ENCODE data around the gene GPC3. TPM values are rescaled to one million over a fixed set of nuclear protein-coding genes. Genes with fewer than 3 reads are reported as not detected.

The GPC3 gene
- total RNA-seq, 3 donors from 2014 or later (not counting 1 experiment from before 2014, with no cell fraction given) = not detected

DNA sequence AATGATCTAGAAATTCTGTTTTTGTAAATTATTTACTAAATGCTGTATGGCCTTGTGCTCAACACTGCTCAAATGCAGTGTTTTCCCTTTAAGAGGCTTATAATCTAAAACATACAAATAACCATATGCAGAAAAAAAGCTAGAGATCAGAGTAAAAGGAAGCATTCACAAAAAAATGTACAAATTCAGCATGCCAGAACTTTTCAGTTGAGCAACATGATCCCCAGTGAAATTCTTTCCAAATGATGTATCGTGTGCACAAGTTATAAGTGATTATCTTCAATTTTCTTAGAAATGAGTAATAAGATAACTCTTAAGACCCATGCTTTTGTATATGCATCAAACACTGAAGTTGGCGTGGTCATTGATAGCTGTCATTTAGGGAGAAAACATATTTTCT lies 5.0 kb downstream of the GPC3 start:
- no peak for DNase-seq
- intact Hi-C loops (cut with micrococcal nuclease) = no loop called here
- no CpG with 5 or more reads among the region's 2 CpGs for WGBS (ENCODE audit: insufficient coverage)
- H3K4me3 ChIP-seq (ENCODE audit: low read length) = no peak overlapping the region
- peaks cover 19 to 50% of the 10 kb centered on the region in 2 donors for H3K27me3 Mint-ChIP-seq (ENCODE audit: low read depth in 2 of 2)
- H3K36me3 ChIP-seq (ENCODE audit: control insufficient read depth, insufficient read depth, low read length) = no peaks in the 10 kb centered on the region
- H3K36me3 Mint-ChIP-seq = no peaks in the 10 kb centered on the region
- ATAC-seq = no peak
- no peaks in the 10 kb centered on the region for H3K9me3 Mint-ChIP-seq
- H3K4me1 ChIP-seq (ENCODE audit: control insufficient read depth, insufficient read depth, low read length) = peaks cover 8% of the 10 kb centered on the region
- H3K27me3 ChIP-seq (ENCODE audit: control insufficient read depth, insufficient read depth, low read length) = no peaks in the 10 kb centered on the region
- no peak overlapping the region for H3K4me3 Mint-ChIP-seq
- no peak overlapping the region for H3K27ac Mint-ChIP-seq
- TF ChIP-seq, protein P1, sequence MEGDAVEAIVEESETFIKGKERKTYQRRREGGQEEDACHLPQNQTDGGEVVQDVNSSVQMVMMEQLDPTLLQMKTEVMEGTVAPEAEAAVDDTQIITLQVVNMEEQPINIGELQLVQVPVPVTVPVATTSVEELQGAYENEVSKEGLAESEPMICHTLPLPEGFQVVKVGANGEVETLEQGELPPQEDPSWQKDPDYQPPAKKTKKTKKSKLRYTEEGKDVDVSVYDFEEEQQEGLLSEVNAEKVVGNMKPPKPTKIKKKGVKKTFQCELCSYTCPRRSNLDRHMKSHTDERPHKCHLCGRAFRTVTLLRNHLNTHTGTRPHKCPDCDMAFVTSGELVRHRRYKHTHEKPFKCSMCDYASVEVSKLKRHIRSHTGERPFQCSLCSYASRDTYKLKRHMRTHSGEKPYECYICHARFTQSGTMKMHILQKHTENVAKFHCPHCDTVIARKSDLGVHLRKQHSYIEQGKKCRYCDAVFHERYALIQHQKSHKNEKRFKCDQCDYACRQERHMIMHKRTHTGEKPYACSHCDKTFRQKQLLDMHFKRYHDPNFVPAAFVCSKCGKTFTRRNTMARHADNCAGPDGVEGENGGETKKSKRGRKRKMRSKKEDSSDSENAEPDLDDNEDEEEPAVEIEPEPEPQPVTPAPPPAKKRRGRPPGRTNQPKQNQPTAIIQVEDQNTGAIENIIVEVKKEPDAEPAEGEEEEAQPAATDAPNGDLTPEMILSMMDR (IDR thresholded peaks at IDR 0.05) = no peak
- no peak overlapping the region for H3K27ac ChIP-seq (ENCODE audit: low read length)
- H3K9me3 ChIP-seq (ENCODE audit: control insufficient read depth, insufficient read depth, low read length) = no peaks in the 10 kb centered on the region
- no peaks in the 10 kb centered on the region for H3K4me1 Mint-ChIP-seq

DNA sequence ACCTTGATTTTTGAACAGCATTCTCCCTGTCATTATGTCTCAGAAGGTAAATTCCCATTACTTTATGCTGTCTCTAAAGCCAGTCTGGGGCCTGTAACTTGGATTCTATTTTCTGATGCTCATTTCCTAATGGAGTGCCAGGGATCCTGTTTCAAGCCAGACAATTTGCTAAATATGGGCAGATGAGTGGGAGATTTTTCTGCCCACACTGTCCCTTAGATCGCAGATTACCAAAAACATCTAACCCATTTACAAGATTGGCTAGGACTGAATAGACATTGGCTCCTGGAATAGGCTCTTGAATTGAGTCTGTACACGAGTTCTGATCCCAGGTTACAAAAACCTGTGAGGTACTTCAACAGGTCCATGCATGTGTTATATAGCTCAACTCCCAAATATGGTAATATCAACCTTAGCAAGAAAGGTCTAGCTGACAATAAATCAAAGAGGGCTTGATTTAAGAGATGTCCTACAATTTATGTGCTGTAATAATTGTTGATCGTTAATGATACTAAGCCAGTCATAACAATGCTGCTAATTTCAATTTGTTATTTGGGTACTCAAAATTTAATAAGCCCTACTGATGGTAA lies 5.7 kb downstream of the GPC3 start:
- no peaks in the 10 kb centered on the region for H3K27me3 ChIP-seq (ENCODE audit: control insufficient read depth, insufficient read depth, low read length)
- WGBS (ENCODE audit: insufficient coverage) = 90% methylated on average over 2 of the region's 3 CpGs
- TF ChIP-seq, protein P1 (IDR thresholded peaks at IDR 0.05) = no peak
- H3K9me3 ChIP-seq (ENCODE audit: control insufficient read depth, insufficient read depth, low read length) = no peaks in the 10 kb centered on the region
- no peak for ATAC-seq
- DNase-seq = no peak
- H3K27ac ChIP-seq (ENCODE audit: low read length) = no peak overlapping the region
- H3K4me1 Mint-ChIP-seq = no peaks in the 10 kb centered on the region
- no peak overlapping the region for H3K4me3 ChIP-seq (ENCODE audit: low read length)
- H3K36me3 Mint-ChIP-seq = no peaks in the 10 kb centered on the region
- no peak overlapping the region for H3K27ac Mint-ChIP-seq
- H3K27me3 Mint-ChIP-seq (ENCODE audit: low read depth in 2 of 2) = peaks cover 24 to 57% of the 10 kb centered on the region in 2 donors
- no peaks in the 10 kb centered on the region for H3K36me3 ChIP-seq (ENCODE audit: control insufficient read depth, insufficient read depth, low read length)
- H3K4me3 Mint-ChIP-seq = no peak overlapping the region
- H3K4me1 ChIP-seq (ENCODE audit: control insufficient read depth, insufficient read depth, low read length) = peaks cover 1% of the 10 kb centered on the region
- H3K9me3 Mint-ChIP-seq = no peaks in the 10 kb centered on the region
- intact Hi-C loops (cut with micrococcal nuclease) = no loop called here

DNA sequence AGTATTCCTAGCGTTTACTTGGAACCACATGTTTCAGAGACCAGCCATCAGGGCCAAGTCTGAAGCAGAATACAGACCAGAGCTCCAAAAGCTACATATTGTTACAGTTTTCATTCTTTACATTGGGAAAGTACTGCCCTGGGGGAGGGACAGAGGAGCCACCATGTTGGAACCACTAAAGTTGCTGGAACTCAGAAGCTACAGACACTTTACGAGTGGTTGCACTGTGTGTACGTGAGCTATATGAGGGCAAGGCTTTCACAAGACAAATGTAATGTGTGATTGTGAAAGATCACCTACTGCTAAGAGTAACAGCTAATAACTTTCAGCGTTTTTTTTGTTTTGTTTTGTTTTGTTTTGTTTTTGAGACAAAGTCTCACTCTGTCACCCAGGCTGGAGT lies 11.7 kb downstream of the GPC3 start:
- WGBS (ENCODE audit: insufficient coverage) = 88% methylated on average over 3 of the region's 4 CpGs
- no peak for DNase-seq
- H3K4me3 Mint-ChIP-seq = no peak overlapping the region
- no peaks in the 10 kb centered on the region for H3K4me1 Mint-ChIP-seq
- no peak overlapping the region for H3K4me3 ChIP-seq (ENCODE audit: low read length)
- H3K27ac ChIP-seq (ENCODE audit: low read length) = no peak overlapping the region
- H3K9me3 Mint-ChIP-seq = no peaks in the 10 kb centered on the region
- no peak for ATAC-seq
- H3K27me3 ChIP-seq (ENCODE audit: control insufficient read depth, insufficient read depth, low read length) = no peaks in the 10 kb centered on the region
- H3K27ac Mint-ChIP-seq = no peak overlapping the region
- H3K4me1 ChIP-seq (ENCODE audit: control insufficient read depth, insufficient read depth, low read length) = no peaks in the 10 kb centered on the region
- no peaks in the 10 kb centered on the region for H3K9me3 ChIP-seq (ENCODE audit: control insufficient read depth, insufficient read depth, low read length)
- TF ChIP-seq, protein P1 (IDR thresholded peaks at IDR 0.05) = no peak
- H3K36me3 ChIP-seq (ENCODE audit: control insufficient read depth, insufficient read depth, low read length) = no peaks in the 10 kb centered on the region
- peaks cover 15 to 21% of the 10 kb centered on the region in 2 donors for H3K27me3 Mint-ChIP-seq (ENCODE audit: low read depth in 2 of 2)
- H3K36me3 Mint-ChIP-seq = no peaks in the 10 kb centered on the region
- intact Hi-C loops (cut with micrococcal nuclease) = no loop called here

DNA sequence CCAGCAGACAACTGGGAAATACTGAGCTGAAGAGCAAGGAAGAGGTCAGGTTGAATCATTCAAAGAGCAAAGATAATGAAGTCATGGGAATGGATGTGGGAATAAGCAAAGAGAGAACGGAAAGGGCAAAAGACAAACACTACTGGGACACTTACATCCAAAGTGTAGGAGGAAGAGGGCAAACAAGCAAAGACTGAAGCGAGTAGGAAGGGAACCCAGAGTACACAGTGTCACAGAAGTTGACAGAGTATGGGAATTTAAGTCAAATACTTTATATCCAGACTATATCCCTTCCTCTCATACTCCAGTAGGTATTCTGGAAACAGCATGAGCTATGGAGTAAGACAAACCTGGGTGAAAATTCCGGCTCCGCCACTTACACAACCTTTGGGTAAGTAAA lies 12.5 kb downstream of the GPC3 start:
- Mint-ChIP-seq H3K9me3 (no peaks in the 10 kb centered on the region), H3K4me3 (no peak overlapping the region), H3K36me3 (no peaks in the 10 kb centered on the region), H3K27ac (no peak overlapping the region), H3K27me3 (ENCODE audit: low read depth in 2 of 2) (peaks cover 15 to 21% of the 10 kb centered on the region in 2 donors), H3K4me1 (no peaks in the 10 kb centered on the region)
- H3K27ac ChIP-seq (ENCODE audit: low read length) = no peak overlapping the region
- H3K9me3 ChIP-seq (ENCODE audit: control insufficient read depth, insufficient read depth, low read length) = no peaks in the 10 kb centered on the region
- H3K27me3 ChIP-seq (ENCODE audit: control insufficient read depth, insufficient read depth, low read length) = no peaks in the 10 kb centered on the region
- no peak overlapping the region for H3K4me3 ChIP-seq (ENCODE audit: low read length)
- ATAC-seq = no peak
- H3K4me1 ChIP-seq (ENCODE audit: control insufficient read depth, insufficient read depth, low read length) = no peaks in the 10 kb centered on the region
- H3K36me3 ChIP-seq (ENCODE audit: control insufficient read depth, insufficient read depth, low read length) = no peaks in the 10 kb centered on the region
- TF ChIP-seq, protein P1 (IDR thresholded peaks at IDR 0.05) = no peak
- 100% methylated on average over 1 of the region's 4 CpGs for WGBS (ENCODE audit: insufficient coverage)
- no peak for DNase-seq
- intact Hi-C loops (cut with micrococcal nuclease) = no loop called here

Measured in natural killer cell (primary cell).